Lung (tissue), 12 donors: ENCODE measurements around the gene TUBG1. TPM values are rescaled to one million over a fixed set of nuclear protein-coding genes. Genes with fewer than 3 reads are reported as not detected.

ENCODE experiments used
- ATAC-seq: fragments of 200-7000 bp; cut with Tn5 transposase; one replicate; pipeline ENCODE4 v1.9.1; 2020; ENCODE audit warnings: moderate number of reproducible peaks; ENCODE audit not compliant: insufficient read depth, low FRiP score
- DNase-seq, 3 donors: peaks; one replicate each; pipeline ENCODE4 v3.0.0-alpha.2; 2013 to 2017
- H3K27ac ChIP-seq, 2 donors: one replicate each; pipeline ENCODE4 v1.5.1; 2013; ENCODE audit warnings: mild to moderate bottlenecking in 2 of 2, moderate library complexity in 2 of 2, control low read depth in 1 of 2, inconsistent platforms in 1 of 2, low read depth in 1 of 2, low read length in 1 of 2
- H3K27me3 ChIP-seq, 3 donors: one replicate each; pipeline ENCODE4 v1.5.1; 2013; ENCODE audit warnings: low read length in 2 of 3; ENCODE audit not compliant: control insufficient read depth in 3 of 3, insufficient read depth in 3 of 3
- H3K36me3 ChIP-seq, 4 donors: one replicate each; pipeline ENCODE4 v1.5.1; 2013; ENCODE audit warnings: low read length in 4 of 4, mild to moderate bottlenecking in 1 of 4, moderate library complexity in 1 of 4; ENCODE audit not compliant: control insufficient read depth in 4 of 4, insufficient read depth in 4 of 4
- H3K4me1 ChIP-seq, 5 donors: one replicate each; pipeline ENCODE4 v1.5.1; 2013; ENCODE audit warnings: low read length in 5 of 5, mild to moderate bottlenecking in 2 of 5, moderate library complexity in 1 of 5; ENCODE audit not compliant: control insufficient read depth in 5 of 5, insufficient read depth in 5 of 5
- H3K4me3 ChIP-seq: one replicate; pipeline ENCODE4 v1.5.1; 2013; ENCODE audit warnings: mild to moderate bottlenecking, control low read depth, moderate library complexity
- H3K9ac ChIP-seq, 2 donors: one replicate each; pipeline ENCODE4 v1.5.1; 2013; ENCODE audit warnings: low read length in 2 of 2, control low read depth in 1 of 2; ENCODE audit not compliant: insufficient read depth in 1 of 2
- H3K9me3 ChIP-seq, 4 donors: one replicate each; pipeline ENCODE4 v1.5.1; 2013; ENCODE audit warnings: low read length in 3 of 4, mild to moderate bottlenecking in 1 of 4, moderate library complexity in 1 of 4; ENCODE audit not compliant: control insufficient read depth in 4 of 4, insufficient read depth in 3 of 4
- WGBS, 2 donors: extraction: QIAGEN DNeasy Blood & Tissue Kit; methylation state at CpG; one replicate each; pipeline ENCODE4 v1.1.7; 2013; 5-methylcytosine and 5-hydroxymethylcytosine counted together
- polyA plus RNA-seq, 2 donors: library from polyadenylated mRNA; stranded (reverse); fragments of 200-250 nt; gene quantifications; one replicate each; pipeline ENCODE4 v1.2.1, GENCODE V29; 2013
- total RNA-seq, 2 donors: library from RNA; depleted of rRNA in 1 of 2; stranded (reverse); fragments of >200 nt in 1 of 2; gene quantifications; one replicate each; pipeline ENCODE4 v1.2.1, GENCODE V29; 2014 to 2021
- TF ChIP-seq, protein P1 (sequence below): IDR thresholded peaks from 2 replicates; pipeline ENCODE4 v1.5.1; 2012; ENCODE audit warnings: mild to moderate bottlenecking; ENCODE audit errors: control extremely low read depth, extremely low read depth
- donor health status: control.
- donor health status: control.
- donor health status: Bipolar disorder and iron deficiency.
- donor health status: healthy.
- donor health status: DM: yes; HTN: yes; CAD: no.

The TUBG1 gene
- total and polyA plus RNA-seq, 4 donors: 12.1 to 39.0 (median 34.6) TPM

GRCh38 chr17:42640121-42640520 lies 30.6 kb downstream of the TUBG1 start:
- H3K4me3 ChIP-seq: no peak overlapping the region
- DNase-seq (no peak), ATAC-seq (no peak)
- no peaks in the 10 kb centered on the region for H3K36me3 ChIP-seq
- WGBS, 2 donors: 89 to 96% methylated on average over 4 of the region's 4 CpGs
- no peaks in the 10 kb centered on the region for H3K9me3 ChIP-seq
- no peak overlapping the region for H3K27ac ChIP-seq
- H3K27me3 ChIP-seq: no peaks in the 10 kb centered on the region
- TF ChIP-seq, protein P1, sequence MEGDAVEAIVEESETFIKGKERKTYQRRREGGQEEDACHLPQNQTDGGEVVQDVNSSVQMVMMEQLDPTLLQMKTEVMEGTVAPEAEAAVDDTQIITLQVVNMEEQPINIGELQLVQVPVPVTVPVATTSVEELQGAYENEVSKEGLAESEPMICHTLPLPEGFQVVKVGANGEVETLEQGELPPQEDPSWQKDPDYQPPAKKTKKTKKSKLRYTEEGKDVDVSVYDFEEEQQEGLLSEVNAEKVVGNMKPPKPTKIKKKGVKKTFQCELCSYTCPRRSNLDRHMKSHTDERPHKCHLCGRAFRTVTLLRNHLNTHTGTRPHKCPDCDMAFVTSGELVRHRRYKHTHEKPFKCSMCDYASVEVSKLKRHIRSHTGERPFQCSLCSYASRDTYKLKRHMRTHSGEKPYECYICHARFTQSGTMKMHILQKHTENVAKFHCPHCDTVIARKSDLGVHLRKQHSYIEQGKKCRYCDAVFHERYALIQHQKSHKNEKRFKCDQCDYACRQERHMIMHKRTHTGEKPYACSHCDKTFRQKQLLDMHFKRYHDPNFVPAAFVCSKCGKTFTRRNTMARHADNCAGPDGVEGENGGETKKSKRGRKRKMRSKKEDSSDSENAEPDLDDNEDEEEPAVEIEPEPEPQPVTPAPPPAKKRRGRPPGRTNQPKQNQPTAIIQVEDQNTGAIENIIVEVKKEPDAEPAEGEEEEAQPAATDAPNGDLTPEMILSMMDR: no peak
- no peak overlapping the region for H3K9ac ChIP-seq
- H3K4me1 ChIP-seq: peaks cover 0 to 1% (median 0%) of the 10 kb centered on the region in 5 donors

GRCh38 chr17:42642336-42642735 lies 32.9 kb downstream of the TUBG1 start:
- H3K9me3 ChIP-seq: no peaks in the 10 kb centered on the region
- H3K9ac ChIP-seq: no peak overlapping the region
- H3K4me3 ChIP-seq: no peak overlapping the region
- ATAC-seq: no peak
- H3K4me1 ChIP-seq: peaks cover 0 to 1% (median 0%) of the 10 kb centered on the region in 5 donors
- no peaks in the 10 kb centered on the region for H3K36me3 ChIP-seq
- no peak for DNase-seq
- H3K27ac ChIP-seq: no peak overlapping the region
- no peaks in the 10 kb centered on the region for H3K27me3 ChIP-seq
- WGBS, 2 donors: 27 to 37% methylated on average over 2 of the region's 2 CpGs
- TF ChIP-seq, protein P1: no peak

DNA sequence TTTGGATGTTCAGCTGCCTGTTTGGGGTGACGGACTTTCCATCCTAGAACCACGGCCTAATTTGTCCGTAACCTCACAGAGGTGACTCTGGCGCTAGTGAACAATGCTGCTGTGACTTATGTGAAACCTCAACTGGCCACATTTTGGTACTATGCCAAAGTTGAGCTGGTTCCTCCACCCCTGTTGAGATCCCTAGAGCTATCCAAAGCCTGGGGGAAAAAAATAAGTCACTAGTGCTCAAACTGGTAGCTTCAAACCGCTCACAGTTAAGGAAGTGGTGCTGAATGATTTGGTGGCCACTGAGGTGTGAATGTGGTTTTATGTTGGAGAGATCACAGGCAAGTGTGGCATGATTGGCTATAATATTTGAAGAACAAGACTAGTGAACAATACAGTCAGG lies 38.3 kb downstream of the TUBG1 start:
- 78 to 80% methylated on average over 5 of the region's 5 CpGs for WGBS, 2 donors
- no peaks in the 10 kb centered on the region for H3K4me1 ChIP-seq
- no peak overlapping the region for H3K4me3 ChIP-seq
- H3K36me3 ChIP-seq: no peaks in the 10 kb centered on the region
- DNase-seq: no peak
- no peak overlapping the region for H3K27ac ChIP-seq
- no peak overlapping the region for H3K9ac ChIP-seq
- no peaks in the 10 kb centered on the region for H3K27me3 ChIP-seq
- no peaks in the 10 kb centered on the region for H3K9me3 ChIP-seq
- TF ChIP-seq, protein P1: no peak
- no peak for ATAC-seq

DNA sequence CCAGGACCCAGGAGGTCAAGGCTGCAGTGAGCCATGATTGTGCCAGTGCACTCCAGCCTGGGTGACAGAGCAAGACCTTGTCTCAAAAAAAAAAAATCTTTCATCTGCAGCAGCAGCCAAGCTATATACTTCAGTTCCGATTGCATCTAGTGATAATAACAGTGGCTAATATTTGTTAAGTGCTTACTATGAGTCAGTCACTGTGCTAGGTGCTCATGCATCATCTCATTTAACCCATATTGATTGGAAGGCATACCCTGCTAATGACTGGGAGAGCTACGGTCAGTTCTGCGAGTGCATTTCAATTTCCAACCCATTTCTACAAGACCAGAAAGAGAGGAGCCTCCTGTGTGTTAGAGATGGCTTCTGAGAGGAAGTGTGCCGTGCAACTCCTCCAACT lies 41.9 kb downstream of the TUBG1 start:
- Histone ChIP-seq H3K9ac (no peak overlapping the region), H3K9me3 (no peaks in the 10 kb centered on the region), H3K4me1 (peaks cover 0 to 15% (median 0%) of the 10 kb centered on the region in 5 donors), H3K4me3 (no peak overlapping the region), H3K36me3 (no peaks in the 10 kb centered on the region), H3K27me3 (no peaks in the 10 kb centered on the region), H3K27ac (no peak overlapping the region)
- DNase-seq (no peak), ATAC-seq (no peak)
- 74 to 79% methylated on average over 4 of the region's 4 CpGs for WGBS, 2 donors
- TF ChIP-seq, protein P1: no peak
